Activated CD8-positive, alpha-beta memory T cell treated with anti-CD3 and anti-CD28 coated beads, Interleukin-2, amount 10 ng/mL, durations not matched to agents 7 days and 5 days (primary cell): ENCODE measurements around the gene RXRA. TPM values are rescaled to one million over a fixed set of nuclear protein-coding genes. Genes with fewer than 3 reads are reported as not detected.

Experiments
- ATAC-seq: fragments of 150-1000 bp; cut with Tn5 transposase; one replicate; pipeline ENCODE4 v1.10.0; 2021; ENCODE audit warnings: moderate library complexity
- CTCF ChIA-PET: fragments of 350-600 bp; sonication (Branson Sonifier 250); formaldehyde crosslinking; loops from one replicate; lab custom pipeline; 2021; ENCODE audit warnings: antibody characterized with exemption; lab: Charles Lee
- DNase-seq: peaks from one replicate; pipeline ENCODE4 v3.0.0-alpha.2; 2020
- H3K27ac Mint-ChIP-seq: one replicate; pipeline ENCODE4 v1.8.0; 2021; ENCODE audit warnings: mild to moderate bottlenecking, mixed read lengths
- H3K27me3 Mint-ChIP-seq: one replicate; pipeline ENCODE4 v1.8.0; 2021; ENCODE audit warnings: mixed read lengths
- H3K36me3 Mint-ChIP-seq: one replicate; pipeline ENCODE4 v1.8.0; 2021; ENCODE audit warnings: mild to moderate bottlenecking, mixed read lengths
- H3K4me1 Mint-ChIP-seq: one replicate; pipeline ENCODE4 v1.8.0; 2021; ENCODE audit warnings: mixed read lengths
- H3K4me3 Mint-ChIP-seq: one replicate; pipeline ENCODE4 v1.8.0; 2021; ENCODE audit warnings: mild to moderate bottlenecking, moderate library complexity, mixed read lengths
- H3K9me3 Mint-ChIP-seq: one replicate; pipeline ENCODE4 v1.8.0; 2022; ENCODE audit warnings: low read depth, mixed read lengths
- total RNA-seq, 2 experiments: library from RNA; stranded (reverse); gene quantifications; one replicate each; pipeline ENCODE4 v1.2.3, GENCODE V29; 2021

RXRA gene
- total RNA-seq, 2 experiments from 2014 or later = 0.91 to 1.5 TPM

DNA sequence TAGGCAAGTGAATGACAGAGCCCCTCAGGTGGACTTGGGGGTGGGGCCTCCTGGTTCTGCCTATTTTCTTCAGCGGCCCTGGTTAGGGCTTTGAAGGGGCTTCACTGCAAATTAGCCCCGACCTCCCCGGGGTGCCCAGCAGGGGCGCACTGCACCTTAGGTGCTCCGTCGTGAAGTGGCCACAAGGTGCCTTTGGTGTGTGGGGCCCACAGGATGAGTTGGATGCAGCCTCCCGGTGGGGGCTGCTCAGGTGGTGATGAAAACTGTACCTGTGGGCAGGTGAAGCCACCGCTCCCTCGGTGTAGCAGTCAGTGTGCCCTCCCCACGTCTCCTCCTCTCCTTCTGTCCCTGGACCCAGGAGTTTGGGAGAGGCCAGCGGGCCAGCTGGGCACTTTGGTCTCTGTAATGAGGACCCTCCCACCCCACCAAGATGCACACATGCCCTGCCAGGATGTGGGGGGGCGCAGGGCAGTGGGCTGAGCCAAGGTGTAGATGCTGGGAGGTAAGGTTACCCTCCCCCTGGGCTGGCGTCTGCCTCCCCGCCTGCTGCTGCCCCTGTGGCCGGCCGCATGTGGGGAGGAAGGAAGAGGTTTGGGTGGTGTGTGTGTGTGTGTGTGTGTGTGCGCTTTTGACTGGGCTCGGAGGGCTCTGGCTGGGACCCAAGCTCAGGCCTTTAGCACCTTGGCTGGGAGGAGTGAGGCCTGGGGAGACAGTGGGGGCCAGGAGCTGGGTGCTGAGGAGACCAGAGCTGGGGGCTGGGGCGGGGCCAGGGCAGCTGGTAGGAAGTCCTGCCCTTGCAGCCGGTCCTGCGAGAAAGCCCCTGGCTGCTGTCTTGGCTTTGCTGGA is 55.6 kb downstream of the RXRA start:
- peak; percentile 64 for ATAC-seq
- Mint-ChIP-seq H3K4me3 (no peak overlapping the region), H3K9me3 (no peaks in the 10 kb centered on the region), H3K4me1 (peaks cover 19% of the 10 kb centered on the region), H3K27me3 (peaks cover 3% of the 10 kb centered on the region), H3K36me3 (no peaks in the 10 kb centered on the region), H3K27ac (peak overlapping the region; percentile 46)
- CTCF ChIA-PET = interaction anchor here (0.6 to 2.0 kb wide), 6 partner anchors 9 to 61 kb away, joined by 3 to 10 read pairs (median 4); no protein-coding TSS in a partner anchor
- peak; percentile 80 for DNase-seq

DNA sequence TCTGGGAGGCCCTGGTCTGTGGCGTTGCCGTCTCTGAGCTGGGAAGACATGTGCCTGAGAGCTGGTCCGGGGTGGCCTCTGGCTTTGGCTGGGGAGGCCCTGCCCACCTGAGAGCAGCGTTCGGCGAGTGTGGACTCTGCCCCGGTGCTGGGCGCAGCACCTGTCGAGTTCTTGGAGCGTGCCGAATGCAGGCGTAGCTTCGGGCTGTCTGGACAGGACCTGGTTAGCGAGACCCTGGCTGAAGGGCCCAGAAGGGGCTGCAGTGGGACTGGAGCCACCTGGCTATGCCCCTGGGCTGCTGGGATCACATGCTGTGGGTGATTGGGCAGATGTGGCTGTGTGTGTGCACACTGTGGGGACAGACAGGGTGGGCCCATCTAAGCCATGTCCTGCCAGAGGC is 56.5 kb downstream of the RXRA start:
- no peak for ATAC-seq
- Mint-ChIP-seq H3K27me3 (peaks cover 3% of the 10 kb centered on the region), H3K27ac (no peak overlapping the region), H3K9me3 (no peaks in the 10 kb centered on the region), H3K36me3 (no peaks in the 10 kb centered on the region), H3K4me1 (peaks cover 19% of the 10 kb centered on the region), H3K4me3 (no peak overlapping the region)
- DNase-seq = no peak
- CTCF ChIA-PET = interaction anchor here (0.6 to 2.0 kb wide), 6 partner anchors 9 to 61 kb away, joined by 3 to 10 read pairs (median 4); no protein-coding TSS in a partner anchor

DNA sequence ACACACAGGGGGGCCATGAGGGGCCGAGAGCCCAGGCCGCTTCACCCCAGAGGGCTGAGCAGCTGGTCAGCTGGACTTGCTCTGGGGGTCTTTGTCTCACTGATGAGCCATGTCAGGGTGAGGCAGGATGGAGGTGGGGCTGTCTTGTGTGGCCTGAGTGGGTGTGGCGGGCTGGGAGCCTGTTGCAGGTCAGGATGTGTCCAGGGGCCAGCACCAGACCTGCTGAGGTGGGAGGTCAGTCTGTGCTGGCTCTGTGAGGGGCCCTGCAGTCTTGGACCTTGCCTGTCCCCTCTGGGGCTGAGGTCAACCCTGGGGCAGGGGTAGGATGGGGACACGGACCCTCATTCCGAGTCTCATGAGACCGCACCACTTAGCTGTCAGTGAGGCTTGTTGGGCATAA is 56.9 kb downstream of the RXRA start:
- Mint-ChIP-seq H3K27me3 (peaks cover 3% of the 10 kb centered on the region), H3K9me3 (no peaks in the 10 kb centered on the region), H3K4me3 (no peak overlapping the region), H3K36me3 (no peaks in the 10 kb centered on the region), H3K27ac (no peak overlapping the region), H3K4me1 (peaks cover 21% of the 10 kb centered on the region)
- ATAC-seq (no peak), DNase-seq (no peak)
- CTCF ChIA-PET = interaction anchor here (1.0 to 2.0 kb wide), 5 partner anchors 8 to 66 kb away, joined by 3 to 10 read pairs (median 4); no protein-coding TSS in a partner anchor

DNA sequence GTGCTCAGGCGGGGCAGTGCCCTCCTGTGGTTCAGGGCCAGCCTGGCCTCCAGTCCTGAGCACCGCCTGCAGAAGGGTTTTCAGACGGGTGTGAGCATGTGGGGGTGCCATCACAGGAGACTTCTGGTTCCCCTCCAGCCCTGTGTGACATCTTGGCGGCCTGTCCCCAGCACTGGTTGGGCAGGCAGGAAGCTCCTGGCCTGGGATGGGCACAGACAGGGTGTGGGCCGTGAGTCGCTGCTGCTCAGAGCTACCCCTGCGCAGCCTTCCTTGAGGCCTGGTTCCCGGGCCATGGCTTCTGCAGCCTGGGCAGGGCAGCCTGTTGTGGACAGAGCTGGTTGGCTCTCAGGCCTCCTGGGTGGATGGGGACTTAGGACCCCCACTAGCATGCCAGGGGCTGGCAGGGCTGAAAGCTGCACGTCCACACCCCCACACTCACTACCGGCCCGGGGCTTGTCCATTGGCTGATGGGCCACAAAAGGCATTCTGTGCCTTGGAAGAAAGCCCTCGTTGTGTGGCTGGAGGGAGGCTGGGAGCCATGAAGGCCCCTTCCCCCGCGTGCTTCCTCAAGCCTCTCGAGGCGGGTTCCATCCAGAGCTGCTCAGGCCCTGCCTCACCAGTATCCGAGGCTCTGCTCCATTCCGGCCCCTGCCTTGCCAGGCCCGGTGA is 58.7 kb downstream of the RXRA start:
- H3K4me1 Mint-ChIP-seq = peaks cover 28% of the 10 kb centered on the region
- H3K36me3 Mint-ChIP-seq = no peaks in the 10 kb centered on the region
- H3K27ac Mint-ChIP-seq = no peak overlapping the region
- no peak for DNase-seq
- CTCF ChIA-PET = interaction anchor here (0.6 to 1.3 kb wide), 2 partner anchors 9 to 58 kb away, joined by 3 to 6 read pairs; no protein-coding TSS in a partner anchor
- no peak for ATAC-seq
- peaks cover 12% of the 10 kb centered on the region for H3K27me3 Mint-ChIP-seq
- H3K9me3 Mint-ChIP-seq = no peaks in the 10 kb centered on the region
- no peak overlapping the region for H3K4me3 Mint-ChIP-seq

DNA sequence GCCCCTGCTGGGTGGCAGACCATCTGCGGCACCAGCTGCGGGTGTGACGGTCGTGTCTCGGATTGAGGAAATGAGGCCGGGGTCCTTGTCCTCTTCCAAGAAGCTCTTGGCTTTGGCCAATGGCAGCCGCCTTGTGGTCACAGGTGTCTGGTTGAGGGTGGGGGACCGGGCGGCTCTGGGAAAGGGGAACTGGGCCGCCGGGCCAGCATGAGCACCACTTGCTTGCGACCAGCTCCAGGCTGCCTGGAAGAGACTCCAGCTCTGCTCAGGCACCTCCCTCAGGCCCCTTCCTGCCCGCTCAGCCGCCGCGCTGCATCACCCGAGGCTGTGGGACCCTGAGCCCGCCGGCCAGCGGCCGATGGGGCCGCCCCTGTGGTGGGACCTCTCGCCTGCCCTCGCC is 59.7 kb downstream of the RXRA start:
- Mint-ChIP-seq H3K4me1 (peaks cover 36% of the 10 kb centered on the region), H3K9me3 (no peaks in the 10 kb centered on the region), H3K27me3 (peaks cover 14% of the 10 kb centered on the region), H3K36me3 (no peaks in the 10 kb centered on the region), H3K27ac (no peak overlapping the region), H3K4me3 (no peak overlapping the region)
- CTCF ChIA-PET = no interaction called here
- no peak for DNase-seq
- no peak for ATAC-seq

DNA sequence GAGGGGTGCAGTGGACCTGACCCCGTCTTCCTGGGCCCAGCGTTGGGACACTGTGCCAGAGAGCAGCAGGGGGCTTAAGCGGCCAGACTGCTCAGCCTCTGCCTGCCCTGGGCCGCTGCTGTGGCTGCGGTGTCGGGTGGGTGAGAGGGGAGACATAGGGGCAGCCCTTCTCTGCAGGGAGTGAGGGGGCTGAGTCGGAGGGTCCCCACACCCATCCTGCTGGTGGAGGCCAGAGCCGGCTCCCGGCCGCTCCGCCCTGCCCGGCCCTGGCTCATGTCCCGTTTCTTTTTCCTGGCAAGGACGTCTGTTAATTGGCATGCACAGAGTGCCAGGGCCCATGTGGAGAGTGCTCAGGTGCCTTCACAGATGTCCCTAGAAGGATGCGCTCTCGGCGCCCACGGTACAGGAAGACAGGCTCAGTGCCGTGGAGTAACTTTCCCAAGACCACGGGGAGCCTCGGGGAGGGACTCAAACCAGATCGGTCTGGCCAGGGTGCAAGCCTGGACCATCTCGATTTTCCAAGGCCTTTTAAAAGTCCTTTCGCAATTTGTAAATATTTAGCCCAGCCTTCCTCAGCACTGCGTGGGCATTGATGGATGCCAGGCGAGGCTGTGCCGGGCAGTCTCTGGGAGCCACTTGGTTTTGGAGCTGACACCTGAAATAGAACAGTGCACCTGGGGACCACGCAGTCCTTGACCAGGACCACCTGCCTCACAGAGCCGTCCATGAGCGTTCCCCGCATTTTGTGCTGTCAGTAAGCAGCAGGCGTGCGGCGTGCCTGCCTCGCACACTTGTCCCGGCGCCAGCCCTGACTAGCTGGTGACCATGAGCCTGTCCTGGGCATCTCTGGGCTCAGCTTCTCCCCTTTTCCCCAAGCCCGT is 60.9 kb downstream of the RXRA start:
- DNase-seq (no peak), ATAC-seq (no peak)
- no peak overlapping the region for H3K27ac Mint-ChIP-seq
- peaks cover 37% of the 10 kb centered on the region for H3K4me1 Mint-ChIP-seq
- H3K27me3 Mint-ChIP-seq = peaks cover 14% of the 10 kb centered on the region
- H3K36me3 Mint-ChIP-seq = no peaks in the 10 kb centered on the region
- no peaks in the 10 kb centered on the region for H3K9me3 Mint-ChIP-seq
- CTCF ChIA-PET = no interaction called here
- H3K4me3 Mint-ChIP-seq = no peak overlapping the region

DNA sequence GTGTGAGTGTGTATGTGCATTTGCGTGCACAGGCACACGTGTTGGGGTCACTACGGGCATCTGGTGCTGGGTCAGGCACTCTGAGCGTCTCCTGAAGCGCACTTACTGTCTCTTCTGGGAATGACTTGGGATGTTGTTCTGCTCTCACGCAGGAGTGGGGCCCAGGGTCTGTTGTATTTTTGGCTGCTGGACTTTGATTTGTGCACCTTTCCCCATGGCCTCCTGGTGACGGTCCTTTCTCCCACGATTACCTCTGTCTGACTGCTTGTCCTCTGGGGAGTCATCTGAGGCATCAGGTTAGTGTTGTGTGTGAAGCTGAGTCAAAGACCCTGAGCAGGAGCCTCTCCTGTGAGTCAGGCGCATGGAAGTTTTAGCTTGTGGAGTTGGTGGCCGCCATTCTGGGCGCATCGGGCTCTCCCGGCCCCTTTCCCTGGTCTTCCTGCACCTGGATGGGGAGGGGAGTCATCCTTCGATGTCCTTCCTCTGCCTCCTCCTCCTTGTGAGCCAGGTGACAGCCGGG is 62.1 kb downstream of the RXRA start:
- Mint-ChIP-seq H3K4me1 (peaks cover 34% of the 10 kb centered on the region), H3K27me3 (peaks cover 14% of the 10 kb centered on the region), H3K27ac (no peak overlapping the region), H3K4me3 (no peak overlapping the region), H3K9me3 (no peaks in the 10 kb centered on the region), H3K36me3 (no peaks in the 10 kb centered on the region)
- CTCF ChIA-PET = no interaction called here
- ATAC-seq (no peak), DNase-seq (no peak)

DNA sequence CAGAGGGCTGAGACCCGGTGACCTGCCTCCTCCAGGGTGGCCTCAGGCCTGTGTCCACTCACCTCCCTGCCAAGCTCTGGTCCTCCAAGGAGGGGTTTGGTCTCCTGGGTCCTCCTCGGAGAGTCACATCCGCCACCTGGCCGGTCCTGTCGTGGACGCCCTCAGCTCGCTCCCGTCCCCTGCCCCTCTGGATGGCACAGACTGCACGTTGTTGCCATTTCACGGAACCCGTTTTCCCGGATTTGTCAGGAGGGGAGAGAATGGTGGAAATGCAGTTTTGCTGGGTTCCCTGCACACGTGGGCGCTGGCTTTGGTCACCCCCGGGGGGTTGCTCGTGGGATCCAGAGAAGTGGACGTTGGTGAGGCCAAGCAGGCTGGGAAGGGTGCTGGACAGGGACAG is 62.7 kb downstream of the RXRA start:
- DNase-seq = no peak
- H3K4me1 Mint-ChIP-seq = peaks cover 40% of the 10 kb centered on the region
- CTCF ChIA-PET = no interaction called here
- H3K27me3 Mint-ChIP-seq = peaks cover 14% of the 10 kb centered on the region
- ATAC-seq = no peak
- peaks cover 2% of the 10 kb centered on the region for H3K36me3 Mint-ChIP-seq
- H3K4me3 Mint-ChIP-seq = no peak overlapping the region
- H3K9me3 Mint-ChIP-seq = peaks cover 2% of the 10 kb centered on the region
- H3K27ac Mint-ChIP-seq = no peak overlapping the region

DNA sequence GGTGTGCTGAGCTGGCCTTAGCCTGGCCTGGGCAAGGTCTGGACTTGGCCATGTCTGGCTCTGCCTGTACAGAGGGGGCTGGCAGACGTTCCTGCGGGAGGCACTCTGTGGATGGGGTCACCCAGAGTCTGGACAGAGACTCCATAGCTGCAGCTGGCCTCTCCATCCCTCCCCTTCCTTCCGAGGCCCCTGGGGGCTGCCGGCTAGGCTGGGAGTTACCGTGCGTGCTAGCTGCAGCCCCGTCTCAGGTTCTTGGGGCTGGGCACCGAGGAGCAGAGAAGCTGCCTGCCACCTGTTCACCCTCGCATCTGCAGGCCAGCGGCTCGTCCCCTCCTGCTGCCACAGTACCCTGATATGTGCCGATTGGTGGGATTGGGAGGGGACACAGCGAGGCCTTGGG is 63.4 kb downstream of the RXRA start:
- peaks cover 42% of the 10 kb centered on the region for H3K4me1 Mint-ChIP-seq
- CTCF ChIA-PET = interaction anchor here (1.6 to 3.1 kb wide), 3 partner anchors 7 to 53 kb away, joined by 5 to 16 read pairs (median 10); no protein-coding TSS in a partner anchor
- no peak for ATAC-seq
- H3K36me3 Mint-ChIP-seq = peaks cover 3% of the 10 kb centered on the region
- no peak for DNase-seq
- no peak overlapping the region for H3K27ac Mint-ChIP-seq
- no peak overlapping the region for H3K4me3 Mint-ChIP-seq
- H3K9me3 Mint-ChIP-seq = peaks cover 3% of the 10 kb centered on the region
- H3K27me3 Mint-ChIP-seq = peaks cover 11% of the 10 kb centered on the region

DNA sequence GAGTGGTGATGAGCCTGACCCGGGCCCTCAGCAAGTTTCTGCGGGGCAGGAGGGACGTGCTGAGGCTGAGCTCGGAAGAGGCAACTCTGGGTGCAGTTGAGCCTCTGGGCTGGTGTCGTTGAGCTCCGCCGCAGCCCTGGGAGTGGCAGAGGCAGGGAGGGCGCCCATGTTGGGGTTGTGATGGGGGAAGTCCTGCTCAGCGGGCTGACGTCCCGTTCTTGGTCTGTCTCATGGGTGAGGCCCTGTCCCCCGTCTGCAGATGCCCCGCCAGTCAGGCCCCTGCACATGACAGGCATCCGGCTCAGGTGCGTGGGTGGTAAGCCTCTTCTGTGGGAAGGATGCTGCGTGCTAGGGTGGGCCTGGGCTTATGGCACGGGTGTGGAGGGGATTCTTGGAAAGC is 64.3 kb downstream of the RXRA start:
- CTCF ChIA-PET = interaction anchor here (1.5 to 3.1 kb wide), 6 partner anchors 8 to 53 kb away, joined by 5 to 16 read pairs (median 6); no protein-coding TSS in a partner anchor
- peaks cover 46% of the 10 kb centered on the region for H3K4me1 Mint-ChIP-seq
- peaks cover 3% of the 10 kb centered on the region for H3K9me3 Mint-ChIP-seq
- ATAC-seq (peak; percentile 37), DNase-seq (peak; percentile 82)
- H3K4me3 Mint-ChIP-seq = no peak overlapping the region
- peak overlapping the region; percentile 79 for H3K27ac Mint-ChIP-seq
- peaks cover 3% of the 10 kb centered on the region for H3K36me3 Mint-ChIP-seq
- H3K27me3 Mint-ChIP-seq = peaks cover 11% of the 10 kb centered on the region

DNA sequence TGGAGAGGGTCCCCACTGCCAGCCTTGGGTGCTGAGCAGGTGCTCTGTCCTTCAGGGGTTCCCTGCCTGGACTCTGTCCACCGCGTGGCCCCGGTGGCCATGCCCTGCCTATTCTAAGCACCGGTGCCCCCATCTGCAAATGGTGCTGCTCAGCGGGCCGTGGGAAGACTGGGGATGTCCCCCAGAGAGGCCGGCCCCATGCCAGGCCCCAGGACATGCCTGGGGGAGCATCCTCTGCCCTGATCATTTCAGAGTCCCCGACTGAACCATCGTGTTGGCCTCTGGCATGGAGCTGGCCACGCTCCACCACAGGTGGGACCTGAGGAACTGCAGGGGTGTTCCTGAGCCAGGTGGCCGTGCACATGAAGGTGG is 64.7 kb downstream of the RXRA start:
- peaks cover 50% of the 10 kb centered on the region for H3K4me1 Mint-ChIP-seq
- peaks cover 3% of the 10 kb centered on the region for H3K36me3 Mint-ChIP-seq
- H3K9me3 Mint-ChIP-seq = peaks cover 3% of the 10 kb centered on the region
- ATAC-seq (peak; percentile 11), DNase-seq (no peak)
- peak overlapping the region; percentile 66 for H3K4me3 Mint-ChIP-seq
- H3K27me3 Mint-ChIP-seq = peaks cover 11% of the 10 kb centered on the region
- H3K27ac Mint-ChIP-seq = peak overlapping the region; percentile 79
- CTCF ChIA-PET = interaction anchor here (1.5 to 3.1 kb wide), 7 partner anchors 9 to 52 kb away, joined by 5 to 16 read pairs (median 6); no protein-coding TSS in a partner anchor

DNA sequence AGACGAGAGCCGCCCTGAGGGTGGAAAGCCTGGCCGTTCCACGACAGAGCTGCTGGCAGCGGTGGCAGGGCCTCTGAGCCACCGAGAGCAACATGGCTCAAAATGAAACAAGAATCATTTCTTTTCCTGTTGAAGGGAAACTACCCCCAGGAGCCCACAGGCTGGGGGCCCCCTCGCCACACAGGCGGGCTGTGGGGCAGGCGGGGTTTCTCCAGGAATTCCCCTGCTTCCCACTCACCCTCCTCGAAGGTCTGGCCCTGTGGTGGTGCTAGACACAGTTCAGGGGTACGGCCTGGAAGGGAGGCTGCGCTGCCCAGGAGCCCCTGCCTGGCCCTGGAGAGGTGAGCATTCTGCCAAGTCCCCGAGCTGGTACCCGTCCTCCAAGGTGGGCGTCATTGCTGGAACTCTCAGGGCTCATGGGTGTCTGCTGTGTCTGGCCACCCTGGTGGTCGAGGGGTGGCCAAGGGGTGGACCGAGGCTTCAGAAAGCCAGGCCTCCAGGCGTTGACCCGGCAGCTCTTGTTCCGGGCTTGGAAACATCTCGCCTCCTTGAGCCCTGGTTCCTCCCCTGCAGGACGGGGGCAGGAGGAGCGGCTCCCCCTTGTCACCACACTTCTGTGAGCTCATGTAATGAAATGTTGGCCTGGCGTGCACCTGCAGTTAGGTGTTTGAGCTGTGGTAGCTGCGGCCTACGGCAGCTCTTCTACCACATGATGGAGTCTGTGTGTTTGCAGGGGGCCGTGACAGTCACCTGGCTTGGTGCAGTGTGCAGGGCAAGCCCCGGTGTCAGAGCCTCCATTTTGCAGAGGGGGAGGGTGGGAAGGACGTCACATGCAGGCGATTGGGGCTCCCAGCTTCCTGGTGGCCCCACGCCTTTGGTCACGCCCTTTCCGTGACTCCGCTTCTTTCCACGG is 65.3 kb downstream of the RXRA start:
- DNase-seq (peak; percentile 86), ATAC-seq (peak; percentile 67)
- Mint-ChIP-seq H3K27me3 (peaks cover 11% of the 10 kb centered on the region), H3K4me1 (peaks cover 56% of the 10 kb centered on the region), H3K27ac (peak overlapping the region; percentile 79), H3K9me3 (peaks cover 3% of the 10 kb centered on the region), H3K36me3 (peaks cover 3% of the 10 kb centered on the region), H3K4me3 (peak overlapping the region; percentile 66)
- CTCF ChIA-PET = interaction anchor here (1.5 to 3.1 kb wide), 6 partner anchors 9 to 51 kb away, joined by 5 to 16 read pairs (median 6); no protein-coding TSS in a partner anchor
